Skeletal muscle tissue (tissue), 4 donors: Measurements from ENCODE around the gene SLC17A6. TPM values are rescaled to one million over a fixed set of nuclear protein-coding genes. Genes with fewer than 3 reads are reported as not detected.

Source experiments
- H3K27ac ChIP-seq: one replicate; pipeline ENCODE4 v1.7.0; 2013; ENCODE audit warnings: mild to moderate bottlenecking, low read depth, low read length, inconsistent platforms
- H3K27me3 ChIP-seq, 3 donors: one replicate each; pipeline ENCODE4 v1.7.0; 2013; ENCODE audit warnings: low read length in 3 of 3; ENCODE audit not compliant: control insufficient read depth in 3 of 3, insufficient read depth in 3 of 3
- H3K36me3 ChIP-seq, 3 donors: one replicate each; pipeline ENCODE4 v1.7.0; 2013; ENCODE audit warnings: low read length in 3 of 3; ENCODE audit not compliant: control insufficient read depth in 3 of 3, insufficient read depth in 3 of 3
- H3K4me1 ChIP-seq, 3 donors: one replicate each; pipeline ENCODE4 v1.7.0; 2013; ENCODE audit warnings: low read length in 3 of 3, mild to moderate bottlenecking in 3 of 3; ENCODE audit not compliant: control insufficient read depth in 3 of 3, insufficient read depth in 3 of 3
- H3K4me3 ChIP-seq, 3 donors: one replicate each; pipeline ENCODE4 v1.7.0; 2013; ENCODE audit warnings: low read length in 3 of 3
- H3K9ac ChIP-seq, 3 donors: one replicate each; pipeline ENCODE4 v1.7.0; 2013; ENCODE audit warnings: low read length in 3 of 3, mild to moderate bottlenecking in 3 of 3, moderate library complexity in 2 of 3, low read depth in 1 of 3
- H3K9me3 ChIP-seq, 3 donors: one replicate each; pipeline ENCODE4 v1.7.0; 2013; ENCODE audit warnings: low read length in 3 of 3; ENCODE audit not compliant: control insufficient read depth in 3 of 3
- total RNA-seq: library from RNA; depleted of rRNA; stranded (reverse); fragments of >200 nt; gene quantifications from one replicate; pipeline ENCODE4 v1.2.3, GENCODE V29; 2014
- donor health status: Osteomylitis.

Gene SLC17A6
- total RNA-seq, 1 donor from 2014 or later, result not detected

DNA sequence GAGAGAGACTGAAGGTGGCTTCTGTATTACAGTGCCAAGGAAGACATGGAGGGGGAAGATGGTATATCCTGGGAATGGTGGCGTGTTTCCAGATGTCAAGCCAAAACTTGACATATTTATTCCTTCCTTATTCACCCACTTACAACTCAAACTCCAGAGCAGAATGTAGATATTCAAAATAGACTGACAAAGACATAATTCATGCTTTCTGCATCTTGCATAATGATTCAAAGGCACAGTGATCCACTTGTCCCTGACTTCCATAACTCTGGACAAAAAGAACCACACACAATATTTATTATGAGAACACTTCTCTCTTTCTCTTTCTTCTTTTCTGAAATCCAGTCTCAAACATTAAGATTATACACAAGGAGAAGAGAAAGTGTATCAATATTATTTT, 48.9 kb downstream of the SLC17A6 start:
- Histone ChIP-seq H3K4me1 (peaks cover 0 to 11% (median 4%) of the 10 kb centered on the region in 3 donors), H3K4me3 (no peak overlapping the region), H3K9me3 (no peaks in the 10 kb centered on the region), H3K27me3 (no peaks in the 10 kb centered on the region), H3K36me3 (no peaks in the 10 kb centered on the region), H3K27ac (no peak overlapping the region), H3K9ac (no peak overlapping the region)

- H3K9me3 ChIP-seq, result no peaks in the 10 kb centered on the region
- no peak overlapping the region for H3K27ac ChIP-seq
- no peaks in the 10 kb centered on the region for H3K27me3 ChIP-seq
These were observed 51.5 kb downstream of the SLC17A6 start for GRCh38 chr11:22389526-22390282.

GRCh38 chr11:22390283-22390655, 52.1 kb downstream of the SLC17A6 start:
- H3K36me3 ChIP-seq, result no peaks in the 10 kb centered on the region
- peaks cover 0 to 11% (median 4%) of the 10 kb centered on the region in 3 donors for H3K4me1 ChIP-seq
- no peaks in the 10 kb centered on the region for H3K27me3 ChIP-seq
- no peak overlapping the region for H3K27ac ChIP-seq
- H3K9ac ChIP-seq, result no peak overlapping the region
- H3K9me3 ChIP-seq, result no peaks in the 10 kb centered on the region
- no peak overlapping the region for H3K4me3 ChIP-seq

More at GRCh38 chr11:22389526-22390282, 51.5 kb downstream of the SLC17A6 start:
- Histone ChIP-seq H3K36me3 (no peaks in the 10 kb centered on the region), H3K9ac (no peak overlapping the region), H3K4me3 (no peak overlapping the region), H3K4me1 (peaks cover 0 to 11% (median 4%) of the 10 kb centered on the region in 3 donors)

DNA sequence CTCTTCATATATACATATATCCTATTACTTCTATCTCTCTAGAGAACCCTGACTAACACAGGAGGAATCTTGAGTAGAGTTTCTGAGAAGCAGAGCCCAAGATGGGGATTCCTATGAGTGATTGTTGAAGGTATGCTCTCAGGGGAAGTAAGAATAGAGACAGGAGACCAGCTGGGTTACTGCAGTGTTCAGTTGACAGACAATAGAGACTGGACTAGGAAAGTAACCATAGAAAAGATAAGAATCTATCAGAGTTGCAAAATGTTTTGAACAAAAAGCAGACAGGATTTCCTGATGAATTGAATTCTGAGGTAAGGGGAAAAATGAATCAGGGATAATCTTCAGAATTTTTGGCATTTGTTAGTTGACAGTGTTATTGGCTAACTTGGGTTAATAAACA, 54.4 kb downstream of the SLC17A6 start:
- Histone ChIP-seq H3K4me1 (peaks cover 0 to 11% (median 4%) of the 10 kb centered on the region in 3 donors), H3K27me3 (no peaks in the 10 kb centered on the region), H3K9me3 (no peaks in the 10 kb centered on the region), H3K36me3 (no peaks in the 10 kb centered on the region), H3K9ac (no peak overlapping the region), H3K4me3 (no peak overlapping the region), H3K27ac (no peak overlapping the region)

DNA sequence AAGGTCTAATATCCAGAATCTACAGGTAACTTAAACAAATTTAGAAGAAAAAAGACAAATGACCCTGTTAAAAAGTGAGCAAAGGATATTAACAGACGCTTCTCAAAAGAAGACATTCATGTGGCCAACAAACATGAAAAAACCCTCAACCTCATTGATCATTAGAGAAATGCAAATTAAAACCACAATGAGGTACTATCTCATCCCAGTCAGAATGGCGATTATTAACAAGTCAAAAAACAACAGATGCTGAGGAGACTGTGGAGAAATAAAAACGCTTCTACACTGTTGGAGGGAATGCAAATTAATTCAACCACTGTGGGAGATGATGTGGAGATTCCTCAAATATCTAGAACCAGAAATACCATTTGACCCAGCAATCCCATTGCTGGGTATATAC, 67.2 kb downstream of the SLC17A6 start:
- Histone ChIP-seq H3K9ac (no peak overlapping the region), H3K4me3 (no peak overlapping the region), H3K36me3 (no peaks in the 10 kb centered on the region), H3K27ac (no peak overlapping the region), H3K4me1 (no peaks in the 10 kb centered on the region), H3K27me3 (no peaks in the 10 kb centered on the region), H3K9me3 (no peaks in the 10 kb centered on the region)

GRCh38 chr11:22407267-22407666, 69.1 kb downstream of the SLC17A6 start:
- Histone ChIP-seq H3K27me3 (no peaks in the 10 kb centered on the region), H3K9ac (no peak overlapping the region), H3K4me3 (no peak overlapping the region), H3K27ac (no peak overlapping the region), H3K4me1 (no peaks in the 10 kb centered on the region), H3K36me3 (no peaks in the 10 kb centered on the region), H3K9me3 (no peaks in the 10 kb centered on the region)

GRCh38 chr11:22407921-22408320, 69.7 kb downstream of the SLC17A6 start:
- H3K4me1 ChIP-seq, result no peaks in the 10 kb centered on the region
- H3K4me3 ChIP-seq, result no peak overlapping the region
- H3K27me3 ChIP-seq, result no peaks in the 10 kb centered on the region
- H3K27ac ChIP-seq, result no peak overlapping the region
- H3K9me3 ChIP-seq, result no peaks in the 10 kb centered on the region
- no peaks in the 10 kb centered on the region for H3K36me3 ChIP-seq
- H3K9ac ChIP-seq, result no peak overlapping the region

GRCh38 chr11:22415476-22415875, 77.3 kb downstream of the SLC17A6 start:
- H3K27ac ChIP-seq, result no peak overlapping the region
- H3K9me3 ChIP-seq, result no peaks in the 10 kb centered on the region
- no peak overlapping the region for H3K9ac ChIP-seq
- H3K36me3 ChIP-seq, result no peaks in the 10 kb centered on the region
- H3K4me1 ChIP-seq, result no peaks in the 10 kb centered on the region
- H3K4me3 ChIP-seq, result no peak overlapping the region
- no peaks in the 10 kb centered on the region for H3K27me3 ChIP-seq

- Histone ChIP-seq H3K4me1 (no peaks in the 10 kb centered on the region), H3K36me3 (no peaks in the 10 kb centered on the region), H3K27ac (no peak overlapping the region), H3K9me3 (no peaks in the 10 kb centered on the region), H3K27me3 (no peaks in the 10 kb centered on the region), H3K4me3 (no peak overlapping the region), H3K9ac (no peak overlapping the region)
These were observed 78.3 kb downstream of the SLC17A6 start for GRCh38 chr11:22416462-22416861.

DNA sequence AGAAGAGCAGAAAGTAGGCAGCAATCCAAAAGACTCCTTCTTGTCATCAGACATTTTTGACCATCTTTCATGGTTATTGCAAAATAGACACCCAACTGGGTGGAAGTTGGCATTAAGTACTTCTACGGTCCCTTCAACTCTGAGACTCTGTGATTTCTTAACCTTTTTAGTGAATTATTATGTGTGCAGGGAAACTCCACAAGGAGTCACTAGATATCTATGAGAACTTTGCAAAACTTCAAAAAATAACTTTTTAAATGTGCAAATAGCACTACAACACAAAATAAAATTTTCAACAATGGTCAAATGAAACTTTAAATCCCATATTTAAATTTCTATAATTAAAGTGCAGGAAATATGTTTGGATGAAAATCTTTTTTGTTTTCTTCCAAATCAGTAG, 88.7 kb downstream of the SLC17A6 start:
- H3K4me1 ChIP-seq, result no peaks in the 10 kb centered on the region
- H3K9me3 ChIP-seq, result no peaks in the 10 kb centered on the region
- H3K4me3 ChIP-seq, result no peak overlapping the region
- H3K27me3 ChIP-seq, result no peaks in the 10 kb centered on the region
- no peaks in the 10 kb centered on the region for H3K36me3 ChIP-seq
- H3K27ac ChIP-seq, result no peak overlapping the region
- H3K9ac ChIP-seq, result no peak overlapping the region
